ENCODE data around the gene WNK2. TPM values are rescaled to one million over a fixed set of nuclear protein-coding genes. Genes with fewer than 3 reads are reported as not detected.

The WNK2 gene
- total RNA-seq, 2 donors from 2014 or later = 174 to 175 TPM

DNA sequence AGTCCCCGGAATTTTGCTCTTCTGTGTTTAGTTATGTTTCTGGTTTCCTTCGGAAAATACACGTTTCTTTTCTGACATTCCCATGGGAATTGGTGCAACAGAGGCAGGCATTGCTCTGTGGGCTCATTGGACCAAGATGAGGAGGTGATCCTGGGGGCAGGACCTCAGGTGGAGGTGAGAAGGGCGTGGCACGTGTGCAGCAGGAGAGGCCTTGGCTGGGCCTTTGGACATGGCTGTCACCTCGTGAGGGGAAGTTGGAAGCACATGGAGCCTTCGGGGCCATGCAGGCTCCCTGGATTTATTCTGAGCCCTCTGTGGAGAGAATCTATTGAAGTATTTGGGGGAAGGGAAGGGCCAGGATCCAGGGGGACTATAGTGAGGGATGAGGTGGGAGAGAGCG is 44.5 kb downstream of the WNK2 start:
- ATAC-seq = no peak
- intact Hi-C loops (cut with DNase I) = no loop called here

GRCh38 chr9:93229636-93230035 is 45.7 kb downstream of the WNK2 start:
- DNase-seq (no peak), ATAC-seq (no peak)
- intact Hi-C loops (cut with DNase I) = no loop called here

More for the DNA sequence above, 44.5 kb downstream of the WNK2 start:
- DNase-seq = no peak

DNA sequence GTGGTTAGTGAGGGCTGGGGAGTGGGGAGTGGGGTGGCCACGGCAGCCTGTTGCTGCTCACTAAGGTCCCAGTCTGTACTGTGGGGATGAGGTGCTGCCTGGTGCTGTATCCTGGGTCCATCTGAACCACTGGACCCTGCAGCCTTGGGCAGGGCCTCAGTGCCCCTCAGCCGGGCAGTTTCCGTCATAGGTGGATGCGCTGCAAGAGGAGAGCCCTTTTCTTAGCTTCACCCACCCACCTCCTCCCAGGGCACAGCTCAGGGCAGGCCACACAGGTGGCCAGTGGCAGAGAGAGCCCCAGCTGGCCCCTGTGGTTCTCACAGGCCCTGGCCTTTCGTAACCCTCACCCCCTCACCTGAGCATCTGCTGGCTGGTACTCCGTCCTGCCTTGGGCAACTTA is 46.2 kb downstream of the WNK2 start:
- intact Hi-C loops (cut with DNase I) = no loop called here
- ATAC-seq (no peak), DNase-seq (no peak)

DNA sequence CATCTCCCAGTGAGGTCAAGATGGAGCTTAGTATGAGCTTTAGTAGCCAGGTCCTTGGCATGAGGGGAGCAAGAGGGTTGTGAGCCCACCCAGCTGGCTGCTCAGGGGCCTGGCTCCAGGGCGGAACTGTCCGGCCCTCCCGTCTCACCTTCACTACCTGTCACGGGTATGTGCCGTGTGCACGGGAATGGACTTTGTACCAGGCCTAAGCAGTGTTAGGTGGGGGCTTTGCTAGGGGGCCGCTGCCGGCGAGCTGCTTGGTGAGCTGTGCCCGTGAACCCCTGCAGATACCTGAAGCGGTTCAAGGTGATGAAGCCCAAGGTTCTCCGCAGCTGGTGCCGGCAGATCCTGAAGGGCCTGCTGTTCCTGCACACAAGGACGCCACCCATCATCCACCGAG is 46.7 kb downstream of the WNK2 start:
- DNase-seq = no peak
- intact Hi-C loops (cut with DNase I) = no loop called here
- no peak for ATAC-seq

DNA sequence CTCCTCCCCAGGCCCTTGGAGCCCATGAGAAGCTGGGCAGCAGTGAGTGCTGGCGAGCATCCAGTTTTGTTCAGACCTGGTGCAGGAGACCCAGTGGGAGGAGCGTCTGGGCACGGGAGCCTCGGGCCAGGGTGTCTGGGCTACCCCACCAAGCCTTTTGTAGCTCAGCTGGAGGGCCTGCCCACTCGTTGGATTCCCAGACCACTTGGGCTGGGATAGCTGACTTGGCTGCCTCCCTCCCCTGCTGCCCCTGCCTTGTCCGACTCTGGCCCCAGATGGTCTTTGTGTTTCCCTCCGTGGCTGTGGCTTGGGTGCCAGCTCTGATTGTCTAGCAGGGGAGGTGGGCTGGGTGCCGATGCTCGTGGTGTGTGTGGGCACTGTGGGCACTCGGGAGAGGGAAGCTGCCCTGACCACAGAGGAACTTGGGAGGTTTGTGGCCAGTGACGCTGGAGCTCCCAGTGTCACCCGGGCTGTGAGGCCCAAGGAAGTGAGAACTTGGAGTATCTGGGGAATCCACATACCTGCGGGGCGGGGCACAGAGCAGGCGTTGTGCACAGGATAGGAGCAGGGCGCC is 47.3 kb downstream of the WNK2 start:
- peak; percentile 44 to 81 for ATAC-seq

GRCh38 chr9:93231716-93232115 is 47.8 kb downstream of the WNK2 start:
- no peak for DNase-seq
- intact Hi-C loops (cut with DNase I) = no loop called here

More for the DNA sequence above, 47.3 kb downstream of the WNK2 start:
- peak; percentile 69 for DNase-seq
- intact Hi-C loops (cut with DNase I) = no loop called here

GRCh38 chr9:93232388-93232960 is 48.5 kb downstream of the WNK2 start:
- DNase-seq (no peak), ATAC-seq (no peak)
- intact Hi-C loops (cut with DNase I) = no loop called here

More at GRCh38 chr9:93231716-93232115, 47.8 kb downstream of the WNK2 start:
- no peak for ATAC-seq

GRCh38 chr9:93233033-93233432 is 49.1 kb downstream of the WNK2 start:
- intact Hi-C loops (cut with DNase I) = no loop called here
- DNase-seq (no peak), ATAC-seq (no peak)

GRCh38 chr9:93234600-93234999 is 50.7 kb downstream of the WNK2 start:
- no peak for ATAC-seq
- intact Hi-C loops (cut with DNase I) = no loop called here

DNA sequence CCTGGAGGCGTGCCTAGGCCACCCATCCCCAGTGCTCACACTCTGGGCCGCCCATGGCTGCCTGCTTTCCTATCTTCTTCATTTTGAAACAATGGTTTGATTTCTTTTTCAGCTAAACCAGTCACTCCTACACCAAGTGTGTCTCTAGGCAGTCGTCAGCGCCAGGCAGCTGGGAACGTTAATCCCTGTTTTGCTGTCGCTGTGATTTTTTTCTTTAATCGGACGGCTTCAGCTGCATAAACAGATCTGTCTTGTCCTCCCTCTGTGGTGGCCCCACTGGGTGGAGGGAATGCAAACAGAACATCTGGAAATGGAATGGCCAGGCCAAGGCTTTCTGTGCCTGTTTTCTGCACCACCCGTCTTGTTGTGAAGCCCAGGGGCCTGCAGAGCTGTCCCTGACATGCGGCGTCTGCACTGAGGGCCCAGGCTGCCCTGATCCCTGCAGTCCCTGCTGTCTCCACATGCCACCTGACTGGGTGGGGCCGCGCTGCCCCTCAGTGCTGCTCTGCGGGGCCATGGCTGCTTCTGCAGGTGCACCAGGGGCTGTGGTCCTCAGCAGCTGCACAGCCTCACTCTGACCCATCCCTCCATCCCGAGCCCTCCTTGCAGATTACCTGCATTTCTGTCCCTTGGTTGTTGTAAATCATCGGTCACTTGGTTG is 51.5 kb downstream of the WNK2 start:
- intact Hi-C loops (cut with DNase I) = no loop called here
- ATAC-seq = no peak
- DNase-seq = no peak

More at GRCh38 chr9:93234600-93234999, 50.7 kb downstream of the WNK2 start:
- peak; percentile 40 for DNase-seq

DNA sequence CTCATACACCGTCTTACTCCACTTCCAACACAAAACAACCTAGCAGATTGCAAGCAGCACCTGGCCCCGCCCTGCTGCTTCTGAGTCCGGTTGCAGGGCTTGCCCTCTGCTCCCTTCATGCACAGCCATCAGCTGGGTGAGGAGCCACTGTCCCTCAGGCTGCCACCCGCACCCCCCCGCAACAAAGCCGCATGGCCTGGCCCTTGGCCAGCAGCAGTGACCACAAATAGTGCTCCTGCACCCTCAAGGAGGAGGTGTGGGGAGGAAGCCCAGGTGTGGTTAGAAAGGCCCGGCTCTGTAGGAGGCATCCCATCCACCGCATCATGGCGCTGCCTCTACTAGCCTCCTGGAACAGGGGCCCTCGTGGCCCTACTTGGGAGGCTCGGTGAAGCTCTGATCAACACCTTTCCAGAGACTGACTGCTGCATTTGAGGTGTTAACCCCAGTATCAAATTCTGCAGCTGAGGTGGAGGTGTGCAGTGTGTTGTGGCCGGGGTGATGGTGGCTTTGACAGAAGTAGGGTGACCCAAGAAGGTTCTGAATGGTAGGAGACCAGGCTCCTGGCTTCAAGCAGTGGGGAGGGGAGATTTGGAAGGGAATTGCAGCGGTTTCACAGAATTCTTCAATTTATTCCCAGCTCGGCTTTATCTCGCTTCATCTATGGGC is 52.7 kb downstream of the WNK2 start:
- ATAC-seq (no peak), DNase-seq (no peak)
- intact Hi-C loops (cut with DNase I) = no loop called here

DNA sequence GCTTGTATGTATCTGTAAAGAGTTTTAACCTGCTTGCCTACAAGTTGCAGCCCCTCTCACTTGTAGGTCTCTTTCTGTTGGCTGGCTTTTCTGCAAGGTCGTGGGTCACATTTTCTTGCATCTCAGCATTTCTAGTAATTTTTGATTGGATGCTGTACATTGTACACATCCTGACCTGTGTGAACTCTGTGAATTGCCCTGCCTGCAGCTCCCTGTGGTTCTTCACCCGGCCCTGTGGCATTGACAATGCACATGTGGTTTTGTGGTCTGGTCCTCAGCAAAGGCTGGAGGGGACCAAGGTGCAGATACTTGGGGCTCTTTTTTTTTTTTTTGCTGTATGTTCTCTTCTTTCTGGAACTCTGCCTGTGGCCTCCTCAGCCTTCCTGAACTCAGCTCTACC is 53.6 kb downstream of the WNK2 start:
- DNase-seq (no peak), ATAC-seq (no peak)
- intact Hi-C loops (cut with DNase I) = no loop called here

GRCh38 chr9:93238953-93239925 is 55.3 kb downstream of the WNK2 start:
- no peak for DNase-seq
- no peak for ATAC-seq
- intact Hi-C loops (cut with DNase I) = no loop called here

DNA sequence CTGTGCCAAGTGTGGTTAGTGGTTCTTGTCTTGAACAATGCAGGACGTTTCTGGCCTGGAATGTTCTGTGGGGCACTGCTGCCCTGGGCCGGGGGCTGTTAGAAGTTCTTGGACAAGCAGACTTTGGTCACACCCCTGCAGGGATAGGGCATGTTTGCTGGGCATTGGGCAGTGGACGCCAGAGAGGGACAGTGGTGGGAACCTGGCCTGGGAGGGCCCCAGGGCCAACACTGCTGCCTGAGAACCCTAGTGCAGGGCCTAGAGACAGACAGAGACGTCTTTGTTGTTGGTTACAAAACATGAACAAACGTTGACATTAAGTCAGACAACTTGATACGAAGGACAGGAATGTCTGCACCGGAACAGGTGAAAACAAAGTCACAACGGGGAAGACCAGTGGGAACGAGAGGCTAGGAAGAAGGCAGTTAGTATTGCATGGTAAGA is 57.0 kb downstream of the WNK2 start:
- DNase-seq (no peak), ATAC-seq (no peak)
- intact Hi-C loops (cut with DNase I) = no loop called here

DNA sequence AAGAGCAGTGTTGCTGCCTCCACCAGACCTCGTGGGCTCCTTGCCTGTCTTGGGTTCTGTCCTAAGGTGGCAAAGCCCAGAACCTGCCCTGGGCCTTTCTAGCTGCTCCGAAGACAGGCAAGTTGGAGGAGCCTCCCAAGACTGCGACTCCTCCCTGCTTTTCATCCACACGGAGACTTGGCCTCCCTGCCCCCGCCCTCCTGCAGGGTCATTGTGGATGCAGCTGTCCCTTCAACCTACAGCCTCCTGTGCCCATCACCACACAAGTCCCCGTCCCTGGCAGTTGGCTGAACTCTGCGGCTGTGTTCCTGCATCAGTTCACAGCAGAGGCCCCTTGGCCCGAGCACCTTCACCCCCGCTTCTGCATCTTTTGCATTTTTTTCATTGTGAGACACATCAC is 59.2 kb downstream of the WNK2 start:
- intact Hi-C loops (cut with DNase I) = no loop called here
- ATAC-seq (no peak), DNase-seq (no peak)

DNA sequence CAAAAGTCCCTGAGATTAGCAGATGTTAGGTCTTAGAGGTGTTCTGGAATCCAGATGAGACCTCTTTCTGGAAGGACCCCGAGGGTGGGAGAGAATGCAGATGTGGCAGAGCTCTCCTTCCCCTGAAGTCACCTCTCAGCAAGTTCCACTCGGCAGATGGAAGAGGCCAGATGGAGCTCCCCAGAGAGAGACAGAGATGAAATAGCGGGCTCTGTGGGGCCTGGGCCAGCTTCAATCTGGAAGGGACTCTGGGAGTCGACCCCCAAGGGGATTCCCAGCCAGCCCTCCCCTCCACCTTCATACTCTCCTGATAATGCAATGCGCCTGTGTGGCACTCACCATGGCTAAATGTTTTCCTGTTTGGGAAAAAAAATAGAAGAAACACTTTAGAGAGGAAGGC is 60.2 kb downstream of the WNK2 start:
- DNase-seq = no peak
- intact Hi-C loops (cut with DNase I) = no loop called here
- ATAC-seq = no peak

DNA sequence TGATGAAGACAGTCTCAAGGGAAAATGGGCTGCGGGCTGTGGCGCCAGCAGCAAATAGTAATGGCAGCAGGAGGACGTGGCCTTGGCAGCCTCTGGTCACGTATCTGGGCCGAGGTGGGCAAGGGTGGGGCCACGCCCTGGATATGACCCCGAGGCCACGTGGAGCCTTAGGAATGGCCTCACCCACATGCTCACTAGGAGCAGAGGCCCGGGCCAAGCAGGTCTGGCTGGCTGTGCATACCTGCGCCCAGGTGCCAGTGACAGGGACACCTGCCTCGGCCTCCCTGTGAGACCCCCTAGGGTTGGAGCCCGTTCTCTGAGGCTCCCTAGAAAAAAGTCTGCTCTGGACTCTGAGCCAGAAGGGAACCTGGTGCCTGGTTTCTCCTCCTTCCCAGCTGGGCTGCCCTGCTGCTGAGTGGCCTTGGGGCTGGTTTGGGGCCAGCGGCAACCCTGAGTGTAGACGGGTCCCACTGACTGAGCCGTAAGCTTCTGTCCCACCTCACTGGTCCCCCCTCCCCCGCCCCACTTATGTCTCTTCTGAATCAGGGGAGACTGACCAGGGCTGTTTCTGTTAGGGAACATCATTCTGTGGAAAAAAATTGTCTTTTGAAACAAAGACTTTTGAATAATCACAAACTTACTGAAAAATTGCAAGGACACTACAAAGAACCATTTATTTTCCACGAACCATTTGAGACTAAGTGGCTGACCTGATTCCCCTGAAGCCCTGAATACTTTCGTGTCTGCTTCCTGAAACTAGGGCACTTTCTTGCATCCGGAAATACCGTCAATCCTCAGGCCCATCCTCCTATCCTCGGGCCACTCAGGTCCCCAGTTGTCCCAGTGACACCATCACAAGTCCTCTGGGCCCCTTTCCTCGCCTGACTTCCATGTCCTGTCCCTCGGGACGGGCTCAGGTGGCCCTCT is 60.8 kb downstream of the WNK2 start:
- ATAC-seq (no peak), DNase-seq (no peak)
- intact Hi-C loops (cut with DNase I) = no loop called here

- ATAC-seq = peak in 1 of 2 donors; percentile 74
- intact Hi-C loops (cut with DNase I) = no loop called here
Measured at GRCh38 chr9:93245437-93245970, 61.6 kb downstream of the WNK2 start.

More at GRCh38 chr9:93245437-93245970, 61.6 kb downstream of the WNK2 start:
- no peak for DNase-seq

All from left cardiac atrium (tissue), 4 donors.